Erythroblast (primary cell): ENCODE measurements around the gene DHPS.

ENCODE experiments used
- GATA1 ChIP-seq: IDR thresholded peaks from 2 replicates; pipeline ENCODE4 v1.6.1; 2011; ENCODE audit warnings: low read depth, mild to moderate bottlenecking, control low read depth, low read length, moderate library complexity
- POLR2A ChIP-seq: IDR thresholded peaks from 2 replicates; pipeline ENCODE4 v1.6.1; 2011; ENCODE audit warnings: mild to moderate bottlenecking, low read length

GRCh38 chr19:12657966-12658365, 23.7 kb downstream of the DHPS start:
- TF ChIP-seq POLR2A (no peak), GATA1 (no peak)
